ENCODE results near the gene RAMACL.

DNA sequence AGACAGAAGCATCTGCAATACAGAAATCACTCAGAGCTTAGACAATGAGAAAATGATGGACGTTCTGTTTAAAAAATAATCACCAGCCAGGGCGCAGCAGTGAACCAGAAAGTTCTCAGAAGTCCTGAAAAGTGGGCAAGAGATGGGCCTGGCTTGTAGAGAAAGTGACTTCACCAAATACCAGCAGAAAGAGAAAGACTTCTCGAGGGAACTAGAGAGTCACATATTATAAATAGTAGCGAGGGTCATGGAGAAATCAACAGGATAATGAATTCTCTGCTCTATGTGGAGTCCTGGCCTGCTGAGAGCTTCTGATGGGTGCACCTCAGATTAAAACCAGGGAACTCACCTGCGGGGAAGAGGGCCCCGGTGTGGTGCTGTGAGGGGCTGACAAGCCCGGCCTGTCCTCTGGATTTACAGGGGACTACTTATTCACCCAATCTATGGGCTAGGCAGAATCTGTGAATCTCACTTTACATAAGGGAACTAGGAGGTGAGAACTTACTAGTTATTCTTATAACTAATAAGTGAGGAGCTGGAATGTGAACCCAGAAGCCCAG lies 5.6 kb upstream of the RAMACL start:
- TF ChIP-seq, protein P1, sequence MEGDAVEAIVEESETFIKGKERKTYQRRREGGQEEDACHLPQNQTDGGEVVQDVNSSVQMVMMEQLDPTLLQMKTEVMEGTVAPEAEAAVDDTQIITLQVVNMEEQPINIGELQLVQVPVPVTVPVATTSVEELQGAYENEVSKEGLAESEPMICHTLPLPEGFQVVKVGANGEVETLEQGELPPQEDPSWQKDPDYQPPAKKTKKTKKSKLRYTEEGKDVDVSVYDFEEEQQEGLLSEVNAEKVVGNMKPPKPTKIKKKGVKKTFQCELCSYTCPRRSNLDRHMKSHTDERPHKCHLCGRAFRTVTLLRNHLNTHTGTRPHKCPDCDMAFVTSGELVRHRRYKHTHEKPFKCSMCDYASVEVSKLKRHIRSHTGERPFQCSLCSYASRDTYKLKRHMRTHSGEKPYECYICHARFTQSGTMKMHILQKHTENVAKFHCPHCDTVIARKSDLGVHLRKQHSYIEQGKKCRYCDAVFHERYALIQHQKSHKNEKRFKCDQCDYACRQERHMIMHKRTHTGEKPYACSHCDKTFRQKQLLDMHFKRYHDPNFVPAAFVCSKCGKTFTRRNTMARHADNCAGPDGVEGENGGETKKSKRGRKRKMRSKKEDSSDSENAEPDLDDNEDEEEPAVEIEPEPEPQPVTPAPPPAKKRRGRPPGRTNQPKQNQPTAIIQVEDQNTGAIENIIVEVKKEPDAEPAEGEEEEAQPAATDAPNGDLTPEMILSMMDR (conservative IDR thresholded peaks at IDR 0.05; ENCODE audit: low read length): no peak
- TF ChIP-seq EZH2phosphoT487 (IDR thresholded peaks at IDR 0.05; ENCODE audit: borderline replicate concordance, low read depth, low read length): no peak
